ENCODE results near the gene KRTAP24-1.

DNA sequence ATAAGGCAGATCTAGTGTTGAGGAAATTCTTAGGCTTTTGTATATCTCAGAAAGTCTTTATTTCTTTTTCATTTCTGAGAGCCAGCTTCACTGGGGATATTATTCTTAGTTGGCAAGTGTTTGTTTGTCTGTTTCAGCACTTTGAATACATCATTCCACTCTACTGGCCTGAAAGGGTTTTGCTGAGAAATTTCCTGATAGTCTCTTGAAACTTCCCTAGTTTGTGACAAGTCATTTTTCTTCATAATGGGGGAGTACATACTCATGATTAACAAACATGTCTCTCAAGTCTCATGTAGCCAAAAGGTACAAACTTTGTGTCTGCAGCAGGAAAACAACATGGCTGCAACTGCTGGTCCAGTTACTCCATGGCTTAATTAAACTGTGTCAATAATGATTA, 43.6 kb upstream of the KRTAP24-1 start:
- TF ChIP-seq CTCF (IDR thresholded peaks at IDR 0.05; ENCODE audit: poor library complexity), result no peak
- no peak for TF ChIP-seq EZH2 (IDR thresholded peaks at IDR 0.05; ENCODE audit: borderline replicate concordance)
- TF ChIP-seq EZH2phosphoT487 (IDR thresholded peaks at IDR 0.05; ENCODE audit: low read depth, severe bottlenecking, unreplicated experiment), result no peak

All from hepatocyte (in vitro differentiated cells).